GM21381 (cell line): ENCODE data around the gene TIGD1.

Experiments used
- ATAC-seq: cut with Tn5 transposase; IDR thresholded peaks from one replicate; pipeline ENCODE4 v1.9.1; 2021; ENCODE audit warnings: mild to moderate bottlenecking, moderate library complexity; ENCODE audit not compliant: unreplicated experiment

TIGD1 gene

DNA sequence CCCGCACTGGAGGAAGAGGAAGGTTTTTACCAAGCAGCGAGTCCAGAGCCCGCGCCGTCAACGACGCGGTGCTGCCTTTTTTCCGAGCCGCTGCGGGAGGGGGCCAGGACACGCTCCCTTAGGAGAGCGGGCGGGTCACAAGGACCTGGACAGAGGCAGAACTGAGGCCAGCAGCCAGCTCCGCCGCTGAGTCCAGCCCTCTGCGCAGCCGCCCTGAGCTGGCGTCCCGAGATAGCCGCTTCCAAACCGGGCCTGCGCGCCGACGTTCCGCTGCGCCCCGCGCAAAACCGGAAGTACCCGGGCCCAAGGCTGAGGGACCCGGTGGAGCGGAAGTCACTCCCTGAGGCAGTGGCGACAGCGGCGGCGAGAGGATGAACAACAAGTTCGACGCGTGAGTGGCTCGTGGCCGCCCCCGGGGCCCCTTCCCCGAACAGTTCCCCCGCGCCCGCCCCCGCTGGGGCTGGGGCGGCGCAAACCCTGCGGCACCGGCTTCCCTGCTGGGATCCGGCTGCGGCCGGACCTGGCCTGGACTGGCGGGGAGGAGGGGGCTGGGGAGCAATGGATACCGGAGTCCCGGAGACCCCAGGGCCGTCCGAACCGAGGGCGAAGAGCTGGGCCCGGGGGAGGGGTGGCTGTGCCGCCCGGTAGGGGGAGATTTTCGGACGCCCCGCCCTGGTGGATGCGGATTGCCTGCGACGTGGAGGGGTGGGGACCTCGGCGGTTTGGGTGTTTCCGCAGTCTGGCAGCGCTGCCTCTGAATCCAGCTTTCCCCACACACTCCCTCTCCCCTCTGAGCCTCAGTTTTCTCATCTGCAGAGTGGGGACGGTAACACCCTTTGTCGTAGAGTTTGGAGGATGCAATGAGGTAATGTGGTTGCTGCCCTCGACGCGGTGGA, at the start of gene TIGD1, which contains the start of gene EIF4E2:
TIGD1 (minus strand) TSS at position 204 of the 896 bp plus-strand sequence. CDS start 675 bp downstream, outside the sequence.
EIF4E2 (plus strand) TSS at position 336 of the 896 bp plus-strand sequence; CDS start at position 372, 36 bp downstream.
- ATAC-seq, result peak; percentile 96

DNA sequence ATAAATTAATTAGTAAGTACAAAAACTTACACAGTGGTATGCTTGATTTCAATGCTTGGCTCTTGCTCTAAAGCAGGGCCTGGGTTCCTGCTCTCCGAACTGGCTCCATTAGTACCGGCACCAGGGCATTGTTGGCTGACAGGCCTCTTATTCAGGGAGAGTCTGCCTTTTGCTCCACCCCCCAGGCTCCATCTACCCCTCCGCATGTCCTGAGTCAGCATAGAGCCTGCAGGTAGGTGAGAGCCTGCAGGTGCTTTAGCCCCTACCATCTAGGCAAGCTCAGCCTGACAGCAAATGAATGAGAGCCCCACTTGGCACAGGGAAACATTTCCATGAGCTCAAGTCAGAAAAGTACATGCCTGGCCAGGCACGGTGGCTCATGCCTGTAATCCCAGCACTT, 47.9 kb upstream of the TIGD1 start:
- no peak for ATAC-seq

DNA sequence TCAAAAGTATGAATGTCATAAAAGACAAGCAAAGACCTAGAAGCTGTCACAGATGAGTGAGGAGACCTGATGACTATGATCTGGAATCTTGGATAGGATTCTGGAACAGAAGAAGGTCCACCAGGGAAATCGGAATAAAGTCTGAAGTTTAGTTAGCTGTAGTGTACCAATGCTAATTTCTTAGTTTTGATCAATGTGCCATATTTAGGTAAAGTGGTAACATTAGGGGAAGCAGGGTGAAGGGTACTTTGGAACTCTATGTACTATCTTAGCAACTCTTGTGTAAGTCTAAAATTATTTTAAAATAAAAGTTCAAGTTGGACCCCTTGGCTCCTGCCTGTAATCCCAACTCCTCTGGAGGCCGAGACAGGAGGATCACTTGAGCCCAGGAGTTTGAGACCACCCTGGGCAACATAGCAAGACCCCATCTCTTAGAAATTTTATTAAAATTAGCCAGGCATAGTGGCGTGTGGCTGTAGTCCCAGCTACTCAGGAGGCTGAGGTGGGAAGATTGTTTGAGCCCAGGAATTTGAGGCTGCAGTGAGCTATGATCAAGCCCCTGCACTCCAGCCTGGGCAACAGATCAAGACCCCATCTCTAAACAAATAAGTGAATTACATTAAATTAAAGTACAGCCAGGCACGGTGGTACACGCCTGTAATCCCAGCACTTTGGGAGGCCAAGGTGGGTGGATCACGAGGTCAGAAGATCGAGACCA, 47.2 kb upstream of the TIGD1 start:
- ATAC-seq, result no peak

DNA sequence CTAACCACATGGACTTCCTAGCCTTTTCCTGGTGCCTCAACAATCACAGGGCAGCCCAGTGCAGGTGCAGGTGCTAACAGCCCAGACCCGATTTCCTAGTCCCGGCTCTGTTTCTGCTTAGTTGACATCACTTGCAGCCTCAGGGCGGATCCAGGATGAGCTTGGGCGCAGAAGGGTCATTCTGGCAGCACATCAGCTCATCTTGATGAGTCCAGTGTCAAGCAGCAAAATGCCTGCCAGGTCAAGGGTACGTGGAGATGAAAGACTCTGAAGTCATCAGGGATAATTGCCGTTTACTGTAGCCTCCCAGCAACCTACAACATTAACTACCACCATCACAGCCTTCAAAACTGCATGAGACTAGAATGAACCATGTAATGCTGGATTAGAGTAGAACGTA, 43.6 kb upstream of the TIGD1 start:
- no peak for ATAC-seq

DNA sequence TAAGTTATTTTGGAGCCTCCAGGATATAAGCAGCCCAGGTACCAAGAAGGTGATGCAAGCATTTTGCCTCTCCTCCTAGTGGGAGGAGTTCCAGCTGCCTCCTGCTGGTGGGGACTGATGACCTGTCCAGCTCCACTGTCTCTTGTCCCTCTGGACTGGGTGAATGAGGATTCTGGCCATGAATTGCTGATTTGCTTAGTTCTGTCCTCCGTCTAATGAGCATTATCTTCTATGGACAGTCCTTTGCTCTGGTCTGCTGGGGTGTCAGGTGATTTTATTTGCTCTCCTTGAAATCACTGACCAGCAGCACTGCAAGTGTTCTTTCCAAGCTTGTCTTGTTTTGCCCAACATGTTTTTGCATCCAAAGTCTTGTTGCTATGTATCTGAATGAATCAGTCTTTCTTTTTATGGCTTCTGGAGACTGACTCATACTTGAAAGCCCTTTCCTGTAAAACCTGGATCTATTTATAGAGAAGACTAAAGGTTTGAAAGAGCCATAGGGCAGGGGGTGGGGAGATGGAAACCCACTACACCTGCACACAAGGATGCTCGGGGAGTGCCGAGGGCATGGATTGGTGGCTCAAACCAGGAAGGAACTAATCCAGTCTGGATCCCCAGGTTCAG, 42.5 kb upstream of the TIGD1 start:
- no peak for ATAC-seq

DNA sequence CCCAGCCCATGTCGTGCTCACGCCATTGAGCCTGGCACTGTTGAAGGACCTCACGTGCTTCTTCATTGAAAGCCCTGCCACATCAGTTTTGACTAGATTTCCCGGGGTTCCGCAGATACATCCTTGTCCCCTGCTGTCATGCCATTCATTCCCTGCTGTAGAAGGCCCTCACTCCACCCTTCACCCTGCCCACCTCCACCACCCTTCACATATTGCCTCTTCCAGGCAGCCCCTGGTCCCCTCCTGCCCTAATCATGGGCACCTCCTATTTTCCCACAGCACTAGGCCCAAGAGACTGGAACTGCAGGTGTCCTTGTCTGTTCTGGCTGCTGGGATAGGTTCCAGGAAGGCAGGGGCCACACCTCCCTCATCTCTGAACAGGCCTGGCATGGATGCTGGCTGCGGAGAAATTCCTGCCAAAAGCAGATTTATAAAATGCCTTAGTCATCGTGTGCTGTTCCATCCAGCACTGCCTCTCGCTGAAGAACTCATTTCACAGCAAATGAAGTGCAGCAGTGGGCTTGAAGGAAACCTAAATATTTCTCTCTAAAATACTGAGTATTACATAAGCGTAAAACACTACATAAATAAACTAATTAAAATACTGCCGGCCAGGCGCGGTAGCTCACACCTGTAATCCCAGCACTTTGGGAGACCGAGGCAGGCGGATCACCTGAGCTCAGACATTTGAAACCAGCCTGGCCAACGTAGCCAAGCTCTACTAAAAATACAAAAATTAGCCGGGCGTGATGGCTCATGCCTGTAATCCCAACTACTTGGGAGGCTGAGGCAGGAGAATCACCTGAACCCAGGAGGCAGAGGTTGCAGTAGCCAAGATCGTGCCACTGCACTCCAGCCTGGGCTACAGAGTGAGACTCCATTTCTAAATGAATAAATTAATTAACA, 38.6 kb upstream of the TIGD1 start:
- ATAC-seq, result no peak

DNA sequence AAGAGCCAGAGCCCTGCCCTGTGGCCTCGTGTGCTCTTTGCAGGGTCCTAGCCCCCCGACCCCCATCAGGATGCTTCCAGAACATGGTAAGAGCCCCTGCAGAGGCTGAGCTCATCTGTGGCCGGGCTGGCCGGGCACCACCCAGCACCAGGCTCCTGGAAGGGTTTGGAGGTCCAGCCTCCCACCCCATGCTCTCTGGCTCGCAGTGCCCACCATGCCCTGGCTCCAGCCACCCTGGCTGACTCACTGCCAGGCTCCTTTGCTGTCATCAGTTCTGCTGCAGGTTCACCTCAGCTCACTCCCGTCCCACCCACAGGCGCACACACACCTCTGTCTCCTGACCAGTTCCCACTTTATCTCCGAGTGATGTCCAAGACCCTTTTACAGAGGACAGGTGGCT, 37.7 kb upstream of the TIGD1 start:
- no peak for ATAC-seq

DNA sequence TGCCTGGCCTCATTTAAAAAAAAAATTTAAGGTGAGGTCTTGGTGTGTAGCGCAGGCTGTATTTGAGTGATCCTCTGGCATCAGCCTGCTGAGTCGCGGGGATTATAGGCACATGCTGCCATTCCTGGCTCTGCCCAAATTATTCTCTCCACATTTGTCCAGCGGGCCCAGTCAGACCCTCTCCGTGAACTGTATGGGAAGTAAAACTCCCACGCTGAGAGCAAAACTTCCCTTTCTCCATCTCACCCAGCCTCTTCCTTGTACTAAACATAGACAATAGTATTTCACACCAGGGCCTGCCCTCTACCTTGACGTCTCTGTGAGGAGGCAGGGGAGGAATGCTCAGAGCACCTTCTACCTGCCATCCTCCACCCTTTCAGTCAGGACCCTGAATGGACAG, 37.2 kb upstream of the TIGD1 start:
- no peak for ATAC-seq

DNA sequence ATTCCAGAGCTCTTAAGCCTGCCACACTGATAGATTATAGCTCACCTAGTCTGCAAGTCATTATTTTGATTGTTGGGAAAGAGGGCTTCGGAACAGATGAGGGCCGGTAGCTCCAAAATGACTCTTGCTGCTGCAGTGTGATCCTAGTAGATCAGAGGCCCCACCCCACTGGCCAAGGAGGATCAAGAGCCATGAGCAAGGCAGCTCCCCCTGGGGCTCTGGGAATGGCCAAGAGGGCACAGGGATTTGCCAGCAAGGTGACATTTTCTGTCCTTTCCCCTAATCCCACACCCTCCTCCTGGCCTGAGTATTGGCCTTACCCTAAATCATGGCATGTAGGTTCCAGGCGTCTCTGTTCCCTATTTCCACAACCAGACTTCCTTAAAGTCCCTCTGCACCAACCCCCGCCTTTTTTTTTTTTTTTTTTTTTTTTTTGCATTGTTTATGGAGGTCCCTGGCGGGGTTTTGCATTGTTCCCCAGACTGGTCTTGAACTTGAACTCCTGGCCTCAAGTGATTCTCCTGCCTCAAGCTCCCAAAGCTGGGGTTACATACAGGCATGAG, 36.7 kb upstream of the TIGD1 start:
- ATAC-seq, result no peak

DNA sequence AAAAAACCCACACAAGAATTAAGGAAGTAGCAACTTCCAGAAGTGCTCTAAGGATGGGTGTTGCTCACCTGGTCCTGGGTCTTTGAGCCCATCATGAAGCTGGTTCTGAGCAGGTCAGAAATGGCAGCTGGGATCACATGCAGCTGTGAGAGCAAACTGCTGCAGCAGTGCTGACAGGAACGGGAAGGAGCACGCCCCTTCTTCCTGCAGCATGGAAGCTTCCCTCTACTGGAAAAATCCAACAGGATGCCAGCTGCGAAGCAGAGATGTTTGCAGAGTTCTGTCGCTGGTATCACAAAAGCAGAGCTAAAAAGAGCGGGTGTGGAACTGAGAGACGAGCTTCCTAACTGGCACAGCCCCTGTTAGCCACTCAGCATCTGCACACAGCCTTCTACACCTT, 33.9 kb upstream of the TIGD1 start:
- ATAC-seq, result no peak

DNA sequence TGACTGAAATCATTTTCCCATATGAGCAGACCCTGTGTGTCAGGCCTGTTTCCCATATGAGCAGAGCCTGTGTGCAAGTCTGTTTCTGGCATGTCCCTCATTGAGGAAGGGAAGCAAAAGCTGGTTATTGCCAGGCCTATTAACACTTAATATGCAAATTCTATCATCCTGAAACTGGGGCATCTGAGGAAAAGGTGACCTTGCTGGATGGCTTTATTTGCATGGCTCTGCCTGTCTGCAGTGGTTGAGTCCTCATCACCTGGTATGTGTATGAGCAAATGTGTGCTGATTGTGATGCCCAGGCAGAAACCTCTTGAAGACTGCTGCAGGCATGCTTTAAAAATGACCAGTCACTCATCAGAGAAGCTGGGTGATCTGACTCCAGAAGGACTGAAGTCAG, 31.4 kb upstream of the TIGD1 start:
- no peak for ATAC-seq

DNA sequence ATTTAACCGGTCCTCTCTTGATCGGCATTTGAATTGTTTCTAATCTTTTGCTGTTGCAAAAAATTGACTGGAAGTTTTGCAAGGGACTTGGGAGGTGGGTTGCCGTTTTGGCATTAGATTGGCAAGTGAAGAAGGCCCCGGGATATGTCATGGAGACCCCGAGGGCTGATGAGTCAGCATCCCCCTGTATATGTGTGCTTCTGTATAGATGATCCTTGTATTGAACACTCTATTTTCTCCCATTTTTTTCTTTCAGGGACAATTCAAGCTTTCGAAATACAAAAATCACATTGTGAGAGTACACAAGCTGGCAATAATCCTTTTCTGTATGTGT, 30.3 kb upstream of the TIGD1 start:
- ATAC-seq, result no peak

DNA sequence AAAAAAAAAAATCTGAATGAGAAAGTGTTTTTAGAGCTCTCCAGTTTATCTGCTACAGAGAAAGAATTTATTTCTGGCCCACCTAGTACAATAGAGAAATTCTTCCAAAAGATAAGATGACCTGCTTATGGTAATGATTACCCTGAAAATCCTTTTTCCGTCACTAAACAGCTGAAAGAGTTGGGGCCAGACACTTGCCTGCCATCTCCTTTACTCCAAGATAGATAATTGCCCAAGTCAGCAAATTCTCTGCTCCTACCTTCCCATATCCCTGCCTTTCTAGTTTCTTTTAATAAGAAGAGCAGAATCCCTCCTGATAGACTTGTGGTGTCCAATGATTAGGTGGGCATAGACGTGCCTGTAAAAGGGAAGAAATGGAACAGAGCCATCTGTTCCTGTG, 28.3 kb upstream of the TIGD1 start:
- ATAC-seq, result no peak

DNA sequence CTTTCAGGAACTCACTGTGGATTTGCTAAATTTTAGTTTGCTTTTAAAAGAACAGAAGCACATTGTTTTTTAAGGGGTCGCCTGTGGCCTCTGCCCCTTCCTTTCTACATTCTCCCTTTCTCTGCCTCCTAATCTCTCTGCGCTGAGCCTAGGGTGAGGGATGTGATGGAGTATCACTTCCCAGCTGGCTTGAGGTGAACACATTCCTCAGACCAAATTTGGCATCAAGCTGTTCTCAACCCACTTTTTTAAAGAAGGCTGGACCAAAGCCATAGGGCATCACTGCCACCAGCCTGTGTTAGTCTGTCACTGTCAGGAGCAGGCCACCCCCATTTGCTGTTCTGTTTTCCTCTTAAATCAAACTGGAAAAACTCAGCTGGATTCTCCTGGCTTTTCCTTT, 27.5 kb upstream of the TIGD1 start:
- no peak for ATAC-seq

DNA sequence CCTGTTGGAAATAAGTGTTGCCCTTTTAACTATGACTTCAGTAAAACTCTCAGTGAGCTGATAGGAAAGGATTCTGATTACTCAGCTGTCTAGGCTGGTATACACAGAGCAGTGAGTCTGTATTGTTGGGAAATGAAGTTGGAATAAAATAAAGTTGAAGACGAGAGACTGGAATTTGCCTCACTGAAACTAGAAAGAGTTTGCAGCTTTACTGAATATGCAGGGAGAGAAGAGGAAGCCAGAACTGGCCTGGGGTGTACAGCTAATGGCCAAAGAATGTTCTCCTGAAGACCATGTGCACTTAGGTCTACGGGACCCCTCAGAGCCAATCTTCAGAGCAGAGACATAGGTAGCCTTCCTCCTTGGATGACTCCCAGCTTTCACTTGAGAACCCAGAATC, 26.6 kb upstream of the TIGD1 start:
- ATAC-seq, result no peak

DNA sequence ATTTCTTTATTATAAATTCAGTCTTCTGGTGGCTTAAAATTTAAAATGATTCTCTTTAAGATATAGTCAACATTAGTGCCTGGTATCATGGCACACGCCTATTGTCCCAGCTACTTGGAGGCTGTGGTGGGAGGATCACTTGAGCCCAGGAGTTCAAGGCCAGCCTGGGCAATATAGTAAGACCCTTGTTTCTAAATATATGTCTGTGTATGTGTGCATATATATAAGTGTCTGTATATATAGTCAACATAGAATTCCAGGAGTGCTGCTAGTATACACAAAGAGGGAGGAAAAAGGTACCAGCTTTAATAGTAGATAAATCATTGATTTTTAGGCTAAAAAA, 25.0 kb upstream of the TIGD1 start:
- no peak for ATAC-seq

DNA sequence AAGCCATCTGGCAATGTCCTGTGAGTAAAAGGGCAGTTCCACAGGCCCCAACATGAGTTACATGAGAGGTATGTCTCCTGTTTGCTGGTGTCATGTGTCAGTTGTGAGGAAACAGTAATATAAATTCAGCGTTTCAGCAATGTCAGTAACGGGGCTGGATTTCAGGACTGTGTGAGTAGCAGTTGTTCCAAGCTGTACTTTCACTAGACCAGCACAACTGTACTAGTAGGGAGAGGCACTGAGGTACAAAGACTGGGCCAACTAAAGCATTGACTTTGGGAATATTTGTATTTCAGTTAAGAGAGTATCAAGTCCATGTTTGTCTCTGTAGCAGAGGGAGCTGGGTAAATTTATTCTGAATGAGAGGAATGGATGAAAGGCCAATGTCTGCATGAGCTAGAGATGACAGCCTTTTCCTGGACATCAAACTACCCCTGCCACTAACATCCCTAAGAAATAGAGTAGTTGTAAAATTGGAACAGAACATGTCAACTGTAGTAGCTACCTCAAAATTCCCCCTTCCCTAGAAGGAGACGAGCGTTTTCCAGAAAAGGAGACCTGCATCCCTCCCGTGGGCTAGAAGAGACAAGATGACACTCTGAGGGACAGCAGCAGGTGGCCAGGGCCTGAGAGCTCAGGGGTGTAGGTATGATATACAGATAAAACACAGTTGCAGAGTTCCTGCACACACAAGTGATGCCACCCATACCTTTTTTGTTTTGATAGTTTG, 24.5 kb upstream of the TIGD1 start:
- no peak for ATAC-seq

DNA sequence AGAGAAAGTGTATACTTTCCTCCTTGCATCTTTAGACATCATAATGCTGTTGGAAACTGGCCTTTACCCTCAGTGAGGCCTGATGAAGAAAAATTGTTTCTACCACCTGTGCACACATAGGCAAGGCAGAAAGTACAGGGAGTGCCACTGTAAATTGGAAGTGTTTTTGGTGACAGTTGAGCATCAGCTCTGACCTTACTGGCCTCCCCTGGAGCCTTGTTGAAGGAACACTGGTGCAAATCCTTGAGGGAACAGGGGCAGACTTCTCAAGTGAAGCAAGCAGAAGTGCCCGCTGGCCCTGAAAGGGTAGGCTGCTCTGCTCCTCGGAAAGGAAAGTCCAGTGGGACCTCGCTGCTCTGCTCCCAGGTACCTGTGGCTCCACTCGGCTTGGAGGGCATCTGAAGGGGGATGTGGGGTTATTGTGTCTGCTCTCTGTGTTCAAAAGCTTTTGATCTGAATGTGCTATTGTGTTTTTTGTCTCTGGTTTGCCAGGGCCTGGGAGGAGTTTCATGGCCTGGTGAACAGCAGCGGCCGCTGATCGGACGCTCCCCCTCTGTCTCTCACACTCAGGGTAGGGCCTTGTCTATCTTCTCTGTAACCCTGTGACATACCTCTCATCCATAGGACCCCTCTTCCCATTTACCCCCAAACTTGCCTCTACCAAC, 23.5 kb upstream of the TIGD1 start:
- ATAC-seq, result no peak

DNA sequence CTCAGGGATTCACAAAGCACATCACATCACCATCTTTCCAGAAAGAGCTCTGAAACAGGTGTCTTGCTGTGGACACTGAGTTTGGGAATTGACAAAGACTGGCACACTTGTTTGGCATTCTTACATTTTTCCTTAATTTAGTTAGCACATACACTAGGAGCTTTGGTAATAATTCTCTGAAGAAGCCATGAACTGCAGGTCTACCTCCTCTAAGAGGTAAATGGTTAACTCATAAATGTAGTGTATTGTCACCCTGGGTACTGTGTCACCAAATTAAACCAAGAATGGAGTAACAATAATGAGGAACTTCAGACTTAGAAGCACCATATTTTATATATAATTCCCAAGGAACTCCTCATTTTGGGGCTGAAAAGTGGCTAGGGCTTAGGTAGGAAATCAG, 22.7 kb upstream of the TIGD1 start:
- no peak for ATAC-seq
